ENCODE measurements around the gene TMTC1. TPM values are rescaled to one million over a fixed set of nuclear protein-coding genes. Genes with fewer than 3 reads are reported as not detected.

Gene TMTC1
- total RNA-seq, 6 experiments from 2014 or later: not detected

DNA sequence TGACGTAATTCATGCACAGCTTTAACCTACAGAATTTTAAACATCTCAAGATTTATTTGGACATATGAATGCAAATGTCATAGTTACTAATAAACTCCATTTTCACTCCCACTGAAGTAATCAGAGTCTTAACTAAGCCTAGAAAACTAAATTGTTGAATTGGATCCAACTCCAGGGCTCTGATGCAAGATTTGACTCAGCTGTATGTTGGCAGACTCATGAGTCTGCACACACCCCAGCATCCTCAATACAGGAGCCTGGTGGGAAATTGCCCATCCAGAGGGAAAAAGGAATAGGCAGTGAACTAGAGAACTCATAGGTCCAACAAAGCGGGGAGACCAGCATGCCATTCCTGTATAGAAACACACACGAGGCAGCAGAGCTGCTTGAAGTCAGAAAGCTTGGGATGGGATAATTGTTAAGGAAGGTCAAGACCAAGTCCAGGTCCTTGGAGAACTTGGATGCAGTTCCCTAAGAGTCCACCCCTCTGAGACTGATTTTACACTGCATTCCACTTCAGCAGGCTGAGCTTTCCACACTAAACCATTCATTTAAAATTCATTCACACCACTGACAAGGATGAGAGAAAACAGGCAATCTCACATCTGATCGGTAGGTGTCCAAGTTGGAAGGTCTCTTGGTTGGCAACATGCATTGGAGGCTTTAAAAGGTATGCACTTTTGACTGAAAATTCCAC, 14.4 kb downstream of the TMTC1 start:
- Mint-ChIP-seq H3K9me3 (peaks cover 26% of the 10 kb centered on the region), H3K4me1 (ENCODE audit: low read depth) (no peaks in the 10 kb centered on the region)
- TF ChIP-seq, protein P1, sequence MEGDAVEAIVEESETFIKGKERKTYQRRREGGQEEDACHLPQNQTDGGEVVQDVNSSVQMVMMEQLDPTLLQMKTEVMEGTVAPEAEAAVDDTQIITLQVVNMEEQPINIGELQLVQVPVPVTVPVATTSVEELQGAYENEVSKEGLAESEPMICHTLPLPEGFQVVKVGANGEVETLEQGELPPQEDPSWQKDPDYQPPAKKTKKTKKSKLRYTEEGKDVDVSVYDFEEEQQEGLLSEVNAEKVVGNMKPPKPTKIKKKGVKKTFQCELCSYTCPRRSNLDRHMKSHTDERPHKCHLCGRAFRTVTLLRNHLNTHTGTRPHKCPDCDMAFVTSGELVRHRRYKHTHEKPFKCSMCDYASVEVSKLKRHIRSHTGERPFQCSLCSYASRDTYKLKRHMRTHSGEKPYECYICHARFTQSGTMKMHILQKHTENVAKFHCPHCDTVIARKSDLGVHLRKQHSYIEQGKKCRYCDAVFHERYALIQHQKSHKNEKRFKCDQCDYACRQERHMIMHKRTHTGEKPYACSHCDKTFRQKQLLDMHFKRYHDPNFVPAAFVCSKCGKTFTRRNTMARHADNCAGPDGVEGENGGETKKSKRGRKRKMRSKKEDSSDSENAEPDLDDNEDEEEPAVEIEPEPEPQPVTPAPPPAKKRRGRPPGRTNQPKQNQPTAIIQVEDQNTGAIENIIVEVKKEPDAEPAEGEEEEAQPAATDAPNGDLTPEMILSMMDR (IDR thresholded peaks at IDR 0.05): no peak

GRCh38 chr12:29768372-29768771, 15.4 kb downstream of the TMTC1 start:
- DNase-seq: no peak

More for the DNA sequence above, 14.4 kb downstream of the TMTC1 start:
- DNase-seq: no peak
- no peaks in the 10 kb centered on the region; the same call in 1 of the 2 replicates for H3K27me3 Mint-ChIP-seq (ENCODE audit: insufficient read depth)
- no peak overlapping the region for H3K27ac Mint-ChIP-seq
- H3K36me3 Mint-ChIP-seq (ENCODE audit: low read depth): no peaks in the 10 kb centered on the region
- H3K4me3 Mint-ChIP-seq: no peak overlapping the region

GRCh38 chr12:29763301-29763683, 20.4 kb downstream of the TMTC1 start:
- H3K27ac Mint-ChIP-seq: no peak overlapping the region
- H3K4me1 Mint-ChIP-seq (ENCODE audit: low read depth): no peaks in the 10 kb centered on the region
- no peaks in the 10 kb centered on the region for H3K36me3 Mint-ChIP-seq (ENCODE audit: low read depth)
- no peak for DNase-seq
- peaks cover 9% of the 10 kb centered on the region for H3K9me3 Mint-ChIP-seq
- no peak overlapping the region for H3K4me3 Mint-ChIP-seq
- TF ChIP-seq, protein P1 (IDR thresholded peaks at IDR 0.05): no peak
- H3K27me3 Mint-ChIP-seq (ENCODE audit: insufficient read depth): no peaks in the 10 kb centered on the region; the same call in 1 of the 2 replicates

More at GRCh38 chr12:29768372-29768771, 15.4 kb downstream of the TMTC1 start:
- Mint-ChIP-seq H3K4me1 (ENCODE audit: low read depth) (no peaks in the 10 kb centered on the region), H3K9me3 (peaks cover 17% of the 10 kb centered on the region), H3K4me3 (no peak overlapping the region), H3K27me3 (ENCODE audit: insufficient read depth) (no peaks in the 10 kb centered on the region; the same call in 1 of the 2 replicates), H3K36me3 (ENCODE audit: low read depth) (no peaks in the 10 kb centered on the region), H3K27ac (no peak overlapping the region)
- TF ChIP-seq, protein P1 (IDR thresholded peaks at IDR 0.05): no peak

- H3K9me3 Mint-ChIP-seq: peaks cover 9% of the 10 kb centered on the region
- H3K4me3 Mint-ChIP-seq: no peak overlapping the region
- H3K36me3 Mint-ChIP-seq (ENCODE audit: low read depth): no peaks in the 10 kb centered on the region
- no peak for DNase-seq
- no peaks in the 10 kb centered on the region for H3K4me1 Mint-ChIP-seq (ENCODE audit: low read depth)
- no peak overlapping the region for H3K27ac Mint-ChIP-seq
- no peaks in the 10 kb centered on the region; the same call in 1 of the 2 replicates for H3K27me3 Mint-ChIP-seq (ENCODE audit: insufficient read depth)
- TF ChIP-seq, protein P1 (IDR thresholded peaks at IDR 0.05): no peak
These were observed 21.0 kb downstream of the TMTC1 start for GRCh38 chr12:29762637-29763300.

DNA sequence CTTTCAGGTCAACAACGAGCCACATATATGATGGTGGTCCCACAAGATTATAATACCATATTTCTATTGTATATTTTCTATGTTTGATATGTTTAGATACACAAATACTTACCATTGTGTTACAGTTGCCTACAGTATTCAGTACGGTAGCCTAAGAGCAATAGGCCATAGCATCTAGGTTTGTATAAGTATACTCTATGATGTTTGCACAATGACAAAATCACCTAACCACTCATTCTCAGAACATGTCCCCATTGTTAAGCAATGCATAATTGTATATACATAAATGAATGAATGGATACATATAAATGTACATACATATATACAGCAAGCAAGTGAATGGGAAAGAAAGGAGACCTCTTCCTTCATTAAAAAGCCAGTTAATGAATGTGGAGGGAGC, 23.8 kb downstream of the TMTC1 start:
- no peaks in the 10 kb centered on the region for H3K36me3 Mint-ChIP-seq (ENCODE audit: low read depth)
- TF ChIP-seq, protein P1 (IDR thresholded peaks at IDR 0.05): no peak
- H3K4me3 Mint-ChIP-seq: no peak overlapping the region
- no peak overlapping the region for H3K27ac Mint-ChIP-seq
- no peak for DNase-seq
- H3K27me3 Mint-ChIP-seq (ENCODE audit: insufficient read depth): no peaks in the 10 kb centered on the region
- H3K4me1 Mint-ChIP-seq (ENCODE audit: low read depth): no peaks in the 10 kb centered on the region
- H3K9me3 Mint-ChIP-seq: peaks cover 16% of the 10 kb centered on the region

All from HFFc6 (cell line).